Raji (cell line): ENCODE results near the gene TCL1B.

Experiments used
- POLR2A ChIP-seq: IDR thresholded peaks from 2 replicates; pipeline ENCODE4 v1.6.1; 2011; ENCODE audit warnings: low read depth, low read length, control low read depth; ENCODE audit not compliant: insufficient read depth

The TCL1B gene

DNA sequence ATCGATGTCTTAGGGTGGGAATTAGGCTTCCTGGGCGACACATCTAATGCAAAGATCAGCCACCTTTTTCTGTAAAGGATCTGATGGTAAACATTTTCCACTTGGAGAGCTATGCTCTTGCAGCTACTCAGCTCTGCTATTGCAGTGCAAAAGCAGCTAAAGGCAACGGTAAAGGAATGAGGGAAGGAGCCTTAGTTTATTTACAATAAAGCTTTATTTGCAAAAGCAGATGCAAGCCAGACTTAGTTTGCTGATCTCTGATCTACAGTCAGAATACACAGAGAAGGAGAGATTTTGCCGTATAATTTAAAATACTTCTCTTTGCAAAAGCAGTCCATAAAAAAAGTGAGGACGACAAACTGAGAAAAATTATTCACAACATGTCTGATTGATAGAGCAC, 3.2 kb downstream of the TCL1B start:
- TF ChIP-seq POLR2A, result no peak

DNA sequence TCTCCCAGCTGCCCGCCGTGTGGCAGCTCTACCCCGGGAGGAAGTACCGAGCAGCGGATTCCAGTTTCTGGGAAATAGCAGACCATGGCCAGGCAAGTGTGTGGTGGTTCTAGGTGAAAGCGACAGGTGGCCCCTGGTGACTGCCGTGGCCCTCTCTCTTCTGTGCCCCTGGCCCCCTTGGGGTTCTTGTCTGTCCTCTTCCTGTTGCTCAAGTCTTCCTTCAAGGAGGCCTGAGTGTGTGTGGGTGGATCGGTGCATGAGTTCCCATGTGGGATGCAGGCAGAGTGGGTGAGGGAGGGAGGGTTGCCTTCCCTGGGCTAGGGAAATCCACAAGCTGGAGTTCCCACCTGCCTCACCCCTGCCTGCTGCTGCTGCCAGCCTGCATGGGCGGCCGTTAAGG, 4.6 kb downstream of the TCL1B start:
- no peak for TF ChIP-seq POLR2A

DNA sequence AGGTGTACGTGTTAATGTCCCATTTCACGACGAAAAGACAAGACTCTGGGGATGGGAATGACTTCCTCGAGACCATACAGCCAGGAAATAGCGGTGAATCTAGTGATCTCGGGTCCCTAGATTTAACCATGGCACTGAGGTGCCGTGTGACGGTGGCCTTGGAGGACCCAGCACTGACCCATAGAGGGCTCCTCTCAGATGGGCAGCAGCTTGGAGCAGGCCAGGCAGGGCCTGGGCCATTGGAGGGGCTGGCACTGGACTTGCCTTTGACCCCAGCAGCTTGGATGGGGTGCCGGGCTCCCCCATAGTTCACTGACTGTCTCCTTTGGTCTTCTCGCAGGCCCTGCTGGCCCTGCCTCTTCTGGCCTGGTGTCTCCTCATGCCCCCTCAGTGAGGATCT, 5.4 kb downstream of the TCL1B start:
- TF ChIP-seq POLR2A, result no peak

DNA sequence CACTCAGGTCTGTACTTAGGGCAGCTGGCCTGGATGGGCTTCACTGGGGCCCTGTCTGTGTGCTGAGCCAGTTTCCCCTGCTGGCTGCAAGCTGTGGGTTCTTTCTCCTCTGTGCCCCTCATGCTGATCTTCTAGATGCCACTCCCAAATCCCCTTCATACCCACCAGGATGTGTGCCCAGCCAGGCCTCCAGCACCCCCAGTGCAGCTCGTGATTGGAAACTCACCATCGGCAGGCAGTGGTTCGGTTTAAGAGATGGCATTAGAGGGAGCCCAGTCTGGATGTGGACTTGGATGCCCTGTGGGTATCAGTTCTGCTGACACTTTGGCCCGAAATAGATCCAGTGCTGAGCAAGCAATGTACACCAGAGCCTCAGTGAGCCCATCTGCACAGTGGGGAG, 5.9 kb downstream of the TCL1B start:
- TF ChIP-seq POLR2A, result no peak

DNA sequence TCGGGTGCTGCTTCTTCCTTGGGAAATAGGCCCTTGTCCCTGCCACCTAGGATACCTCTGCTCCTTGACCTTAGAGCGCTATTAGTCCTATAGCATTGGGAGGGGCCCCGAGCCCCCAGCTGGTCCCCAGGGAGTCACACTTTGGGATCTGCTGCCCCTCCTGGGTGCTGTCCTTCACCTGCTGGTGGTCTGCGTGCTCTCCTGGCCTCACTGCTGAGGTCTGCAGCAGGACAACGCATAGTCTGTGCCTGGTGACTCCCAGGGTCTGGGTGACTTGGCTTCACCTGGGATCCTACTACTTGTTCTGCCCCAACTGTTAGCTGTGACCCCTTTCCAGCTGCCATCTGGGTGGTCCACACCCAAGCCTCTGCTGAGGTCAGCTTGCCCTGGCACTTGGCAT, 8.8 kb downstream of the TCL1B start:
- TF ChIP-seq POLR2A, result no peak

DNA sequence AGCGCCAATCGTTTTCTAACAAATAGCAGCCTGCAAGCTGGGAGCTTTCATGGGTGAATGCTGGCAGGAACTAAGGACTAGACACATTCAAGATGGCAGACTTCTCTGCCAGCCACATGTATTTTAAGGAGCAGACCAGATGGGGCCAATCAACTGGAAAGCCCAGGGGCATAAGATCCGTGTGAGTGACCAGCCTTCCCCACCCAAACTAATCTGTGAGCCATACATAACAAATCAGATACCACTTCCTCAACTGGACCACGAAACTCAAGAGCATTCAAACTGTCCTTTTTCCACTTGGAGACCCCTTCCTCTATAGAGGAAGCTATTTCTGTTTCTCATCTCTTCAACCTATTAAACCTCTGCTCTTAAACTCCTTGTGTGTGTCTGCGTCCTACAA, 9.7 kb downstream of the TCL1B start:
- TF ChIP-seq POLR2A, result no peak

DNA sequence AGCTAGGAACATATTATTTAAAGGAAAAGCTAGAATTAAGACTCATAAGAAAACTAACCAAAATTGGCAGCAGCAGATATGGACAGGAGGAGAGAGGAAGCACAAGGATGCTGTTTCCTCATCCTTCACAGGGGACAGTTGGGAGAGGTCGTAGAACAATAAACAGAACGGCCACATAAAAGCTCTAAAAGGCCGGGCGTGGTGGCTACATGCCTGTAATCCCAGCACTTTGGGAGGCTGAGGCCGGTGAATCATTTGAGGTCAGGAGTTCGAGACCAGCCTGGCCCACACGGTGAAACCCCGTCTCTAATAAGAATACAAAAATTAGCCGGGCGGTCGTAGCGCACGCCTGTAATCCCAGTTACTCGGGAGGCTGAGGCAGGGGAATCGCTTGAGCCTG, 10.5 kb downstream of the TCL1B start:
- TF ChIP-seq POLR2A, result no peak

DNA sequence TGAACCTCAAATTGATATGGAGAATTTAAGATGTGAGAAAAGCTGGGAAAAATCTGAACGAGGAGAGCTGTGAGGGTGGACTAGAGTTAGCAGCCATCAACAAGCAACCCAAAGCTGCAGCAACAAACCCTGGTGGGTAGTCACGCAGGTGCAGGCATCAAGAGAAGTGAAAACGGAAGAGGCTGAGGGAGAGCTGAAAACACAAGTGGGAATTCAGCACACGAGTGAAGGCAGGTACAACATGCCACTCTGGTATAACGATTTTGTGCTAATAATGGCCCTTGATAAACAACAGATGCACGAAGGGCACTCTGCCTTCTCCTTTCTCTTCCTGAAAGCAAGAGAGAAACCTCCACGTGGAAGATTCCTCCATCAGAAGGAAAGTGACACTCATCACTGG, 11.5 kb downstream of the TCL1B start:
- peak; percentile 52; the same call in 1 of the 2 replicates for TF ChIP-seq POLR2A

DNA sequence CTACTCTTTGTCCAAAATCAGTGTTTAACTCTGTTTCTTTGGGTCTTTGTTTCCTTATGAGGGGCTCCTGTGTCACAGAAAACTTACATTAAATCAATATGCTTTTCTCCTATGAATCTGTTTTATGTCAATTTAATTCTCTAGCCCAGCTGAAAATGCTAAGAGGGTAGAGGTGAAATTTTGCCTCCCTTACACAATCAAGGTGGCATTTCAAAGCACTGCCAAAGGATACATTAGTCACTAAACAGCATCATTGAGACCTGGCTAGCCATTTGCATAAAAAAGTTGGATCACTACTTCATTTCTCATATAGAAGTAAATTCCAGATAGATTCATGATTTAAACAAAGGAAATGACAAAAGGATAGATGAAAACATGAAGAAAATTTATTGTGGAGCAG, 12.1 kb downstream of the TCL1B start:
- TF ChIP-seq POLR2A, result no peak

DNA sequence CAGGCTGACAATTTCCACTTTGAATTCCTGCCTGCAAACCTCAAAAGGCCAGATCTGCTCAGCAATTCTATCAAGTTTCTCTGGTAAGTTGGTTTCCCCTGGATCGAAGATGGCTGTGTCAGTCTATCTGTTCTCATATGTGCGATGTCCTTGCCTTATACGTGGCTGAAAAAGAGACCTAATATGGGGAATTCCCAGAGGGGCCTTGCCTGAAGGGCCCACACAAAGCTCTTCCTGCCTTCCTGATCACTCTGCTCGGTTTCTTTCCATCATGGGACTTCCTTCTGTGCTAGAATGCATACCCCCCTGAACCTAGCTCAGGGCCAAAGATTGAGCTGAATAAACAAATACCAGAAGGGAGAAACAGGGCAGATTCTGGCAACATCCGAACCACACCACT, 13.2 kb downstream of the TCL1B start:
- TF ChIP-seq POLR2A, result no peak

DNA sequence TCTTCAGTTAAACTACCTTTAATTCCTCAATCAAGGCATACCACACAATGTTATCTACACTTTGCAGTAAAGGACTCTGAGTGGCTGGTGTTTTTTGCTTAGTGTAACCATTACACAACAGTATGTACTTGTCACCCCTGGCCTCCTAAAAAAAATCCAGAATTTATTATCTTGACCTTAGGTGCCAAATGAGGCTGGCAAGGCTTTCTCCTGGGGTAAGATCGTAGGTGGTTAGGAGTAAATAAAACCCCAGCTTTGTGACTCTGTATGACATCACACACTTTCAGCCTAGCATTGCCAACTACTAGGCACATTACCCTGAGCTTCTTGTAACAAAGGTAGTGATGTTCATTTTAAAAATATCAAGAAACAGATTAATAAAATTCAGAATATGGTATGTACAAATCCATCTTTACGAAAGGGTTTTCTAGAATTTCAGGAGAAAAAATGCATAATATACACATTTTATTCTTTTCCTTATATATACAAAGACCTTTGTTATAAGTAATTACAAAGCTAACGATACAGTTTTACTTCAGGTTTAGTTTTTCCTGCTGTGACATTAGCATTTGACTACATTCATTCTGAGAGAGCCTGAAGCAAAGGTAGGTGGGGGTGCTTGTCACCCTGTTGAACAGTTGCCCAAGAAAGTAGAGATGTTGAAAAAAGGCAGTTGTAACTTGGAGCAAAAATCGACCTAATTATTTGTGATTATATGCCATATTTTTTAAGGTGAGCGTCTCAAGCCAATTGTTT, 14.2 kb downstream of the TCL1B start:
- no peak for TF ChIP-seq POLR2A

DNA sequence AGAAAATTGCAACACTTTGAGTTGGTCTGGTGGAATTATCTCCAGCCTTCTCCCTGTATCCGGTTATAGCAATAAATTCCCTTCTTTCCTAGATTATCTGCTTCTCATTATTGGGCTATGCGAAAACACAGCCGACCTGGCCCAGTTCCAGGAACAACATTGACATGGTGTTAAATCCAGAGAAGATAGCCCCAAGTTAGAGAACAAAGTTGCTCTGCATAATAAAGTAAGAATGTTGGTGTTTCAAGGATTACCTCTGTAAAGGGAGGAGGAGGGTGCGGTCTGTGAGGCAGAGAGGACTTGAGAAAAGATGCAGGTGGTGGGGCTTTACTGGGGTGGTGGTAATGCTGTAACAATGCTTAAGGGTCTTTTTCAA, 15.6 kb downstream of the TCL1B start:
- TF ChIP-seq POLR2A, result no peak

DNA sequence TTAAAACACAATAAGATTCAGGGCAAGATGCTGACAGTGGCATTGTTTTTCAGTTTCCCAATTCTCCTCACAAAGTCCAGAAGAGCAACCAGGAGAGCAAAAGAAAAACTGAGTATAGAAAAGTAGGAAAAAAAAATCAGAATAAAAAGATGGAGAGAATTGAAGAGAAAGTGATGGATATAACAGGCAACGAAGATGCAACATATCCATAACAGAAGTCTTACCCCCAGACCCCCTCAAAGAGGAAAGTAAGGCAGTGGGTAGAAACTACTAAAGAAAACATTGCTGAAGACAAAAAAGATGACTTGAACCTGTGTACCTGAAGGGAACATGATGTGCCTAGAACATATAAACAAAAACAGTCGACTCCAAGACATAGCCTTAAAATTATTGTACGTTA, 17.1 kb downstream of the TCL1B start:
- no peak for TF ChIP-seq POLR2A

DNA sequence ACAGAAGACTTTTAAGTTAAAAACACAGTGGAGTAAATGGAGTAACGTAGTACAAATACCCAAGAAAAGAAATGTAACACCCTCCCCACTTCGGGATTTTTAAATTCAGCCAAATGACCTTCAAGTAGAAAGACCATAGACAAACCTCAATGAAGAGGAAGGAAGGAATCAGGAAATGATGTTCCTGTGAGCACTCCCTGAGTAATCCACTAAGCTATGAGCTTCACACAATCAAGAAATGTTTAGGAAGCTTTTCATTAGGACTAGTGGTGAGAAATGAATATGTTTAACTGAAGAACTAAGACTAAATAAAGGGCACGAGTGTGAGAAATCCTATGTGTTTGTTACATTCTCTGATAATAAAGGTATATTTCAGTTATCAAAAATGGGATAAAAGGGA, 17.6 kb downstream of the TCL1B start:
- TF ChIP-seq POLR2A, result no peak

DNA sequence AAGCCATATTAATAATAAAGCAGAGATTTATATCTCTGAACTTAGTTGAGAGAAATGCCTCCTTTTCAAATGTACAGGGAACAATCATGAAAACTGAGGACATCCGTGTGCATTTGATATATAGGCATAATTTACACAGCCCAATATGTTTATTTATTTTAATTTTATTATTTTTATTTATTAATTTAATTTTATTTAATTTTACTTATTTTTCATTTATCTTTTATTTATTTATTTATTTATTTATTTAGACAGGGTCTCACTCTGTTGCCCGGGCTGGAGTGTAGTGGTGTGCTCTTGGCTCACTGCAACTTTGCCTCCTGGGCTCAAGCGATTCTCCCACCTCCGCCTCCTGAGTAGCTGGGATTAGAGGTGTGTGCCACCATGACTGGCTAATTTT, 19.3 kb downstream of the TCL1B start:
- no peak for TF ChIP-seq POLR2A

DNA sequence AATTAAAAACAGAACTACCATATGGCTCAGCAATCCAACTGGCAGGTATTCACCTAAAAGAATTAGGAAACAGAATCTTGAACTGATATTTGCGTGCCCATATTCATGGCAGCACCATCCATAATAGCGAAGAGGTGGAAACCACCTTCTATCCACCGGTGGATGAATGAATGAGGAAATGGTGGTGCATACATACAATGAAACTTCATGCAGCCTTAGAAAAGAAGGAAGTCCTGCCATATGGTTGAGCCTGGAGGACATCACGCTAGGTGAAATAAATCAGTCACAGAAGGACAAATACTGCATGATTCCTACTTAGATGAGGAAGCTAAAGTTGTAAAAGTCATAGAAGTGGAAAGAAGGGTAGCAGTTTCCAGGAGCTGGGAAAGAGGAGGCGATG, 21.1 kb downstream of the TCL1B start:
- no peak for TF ChIP-seq POLR2A

DNA sequence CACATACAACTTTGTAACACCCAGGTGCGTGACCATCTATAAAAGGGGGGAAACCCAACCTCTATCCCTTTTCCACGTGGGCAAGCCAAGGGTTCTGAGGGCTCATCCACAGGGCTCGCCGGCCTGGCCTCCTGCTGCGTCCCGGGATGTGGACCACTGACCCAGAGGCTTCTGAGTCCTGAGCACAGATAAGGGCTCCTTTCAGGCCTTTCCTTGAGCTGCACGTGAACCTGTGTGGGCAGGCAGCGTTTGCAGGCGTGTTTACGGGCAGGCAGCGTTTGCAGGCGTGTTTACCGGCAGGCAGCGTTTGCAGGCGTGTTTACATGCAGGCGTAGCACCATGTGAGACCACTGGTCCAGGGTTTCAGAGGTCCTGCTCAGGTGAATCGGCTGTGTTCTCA, 23.9 kb downstream of the TCL1B start:
- no peak for TF ChIP-seq POLR2A
